D721Med (cell line): Measurements from ENCODE around the gene HOXB4.
A peak's percentile ranks its signal among the peaks of the same experiment; 100 is the strongest.

Source experiments
- DNase-seq: peaks from one replicate; pipeline ENCODE4 v3.0.0; 2011; ENCODE audit warnings: low spot score; ENCODE audit not compliant: insufficient read length
- FAIRE-seq: peaks from 2 replicates; lab custom pipeline; 2011; peaks lifted over from hg19 to GRCh38; lab: Jason Lieb, UNC
- TF ChIP-seq, protein P1 (sequence below): IDR thresholded peaks from 2 replicates; pipeline ENCODE4 v1.5.1; 2012; ENCODE audit warnings: mild to moderate bottlenecking, control low read depth; ENCODE audit not compliant: insufficient read depth; ENCODE audit errors: missing control alignments

The HOXB4 gene

DNA sequence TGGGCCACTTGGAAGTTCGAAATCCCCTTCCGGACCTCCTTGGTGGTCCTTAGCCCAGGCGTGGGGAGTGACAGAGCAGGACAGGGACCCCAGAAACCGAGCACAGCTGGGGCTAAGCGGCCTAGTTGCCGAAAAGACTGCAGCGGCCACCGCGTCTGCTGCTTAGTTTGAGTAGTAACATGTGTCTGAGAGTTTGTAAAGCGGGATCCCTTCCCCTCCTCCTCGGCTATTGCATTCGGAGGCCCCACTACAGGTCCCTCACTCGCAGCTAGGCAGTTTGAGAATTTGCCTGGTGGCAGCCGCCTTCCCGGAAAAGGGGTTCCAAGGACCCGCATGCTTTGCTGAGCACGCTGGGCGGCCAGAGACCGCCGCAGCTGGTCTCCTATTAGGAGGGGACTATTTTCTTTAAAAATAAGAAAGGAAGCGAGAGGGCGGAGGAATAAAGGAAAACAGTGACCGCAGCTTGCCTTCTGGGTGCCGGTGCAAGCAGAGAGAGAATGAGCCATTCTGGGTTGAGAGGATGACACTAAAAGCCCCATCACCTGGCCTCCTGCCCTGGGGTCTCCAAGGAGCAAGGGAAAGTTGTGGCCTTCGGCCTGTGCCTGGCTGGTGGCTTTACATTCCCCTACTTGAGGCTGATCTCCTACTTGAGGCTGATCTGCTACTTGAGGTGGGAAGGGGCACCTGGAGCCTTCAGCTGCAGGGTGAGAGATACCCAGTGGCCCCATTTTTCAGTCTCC lies 16.6 kb upstream of the HOXB4 start:
- DNase-seq (no peak), FAIRE-seq (no peak)
- TF ChIP-seq, protein P1, sequence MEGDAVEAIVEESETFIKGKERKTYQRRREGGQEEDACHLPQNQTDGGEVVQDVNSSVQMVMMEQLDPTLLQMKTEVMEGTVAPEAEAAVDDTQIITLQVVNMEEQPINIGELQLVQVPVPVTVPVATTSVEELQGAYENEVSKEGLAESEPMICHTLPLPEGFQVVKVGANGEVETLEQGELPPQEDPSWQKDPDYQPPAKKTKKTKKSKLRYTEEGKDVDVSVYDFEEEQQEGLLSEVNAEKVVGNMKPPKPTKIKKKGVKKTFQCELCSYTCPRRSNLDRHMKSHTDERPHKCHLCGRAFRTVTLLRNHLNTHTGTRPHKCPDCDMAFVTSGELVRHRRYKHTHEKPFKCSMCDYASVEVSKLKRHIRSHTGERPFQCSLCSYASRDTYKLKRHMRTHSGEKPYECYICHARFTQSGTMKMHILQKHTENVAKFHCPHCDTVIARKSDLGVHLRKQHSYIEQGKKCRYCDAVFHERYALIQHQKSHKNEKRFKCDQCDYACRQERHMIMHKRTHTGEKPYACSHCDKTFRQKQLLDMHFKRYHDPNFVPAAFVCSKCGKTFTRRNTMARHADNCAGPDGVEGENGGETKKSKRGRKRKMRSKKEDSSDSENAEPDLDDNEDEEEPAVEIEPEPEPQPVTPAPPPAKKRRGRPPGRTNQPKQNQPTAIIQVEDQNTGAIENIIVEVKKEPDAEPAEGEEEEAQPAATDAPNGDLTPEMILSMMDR, result no peak

DNA sequence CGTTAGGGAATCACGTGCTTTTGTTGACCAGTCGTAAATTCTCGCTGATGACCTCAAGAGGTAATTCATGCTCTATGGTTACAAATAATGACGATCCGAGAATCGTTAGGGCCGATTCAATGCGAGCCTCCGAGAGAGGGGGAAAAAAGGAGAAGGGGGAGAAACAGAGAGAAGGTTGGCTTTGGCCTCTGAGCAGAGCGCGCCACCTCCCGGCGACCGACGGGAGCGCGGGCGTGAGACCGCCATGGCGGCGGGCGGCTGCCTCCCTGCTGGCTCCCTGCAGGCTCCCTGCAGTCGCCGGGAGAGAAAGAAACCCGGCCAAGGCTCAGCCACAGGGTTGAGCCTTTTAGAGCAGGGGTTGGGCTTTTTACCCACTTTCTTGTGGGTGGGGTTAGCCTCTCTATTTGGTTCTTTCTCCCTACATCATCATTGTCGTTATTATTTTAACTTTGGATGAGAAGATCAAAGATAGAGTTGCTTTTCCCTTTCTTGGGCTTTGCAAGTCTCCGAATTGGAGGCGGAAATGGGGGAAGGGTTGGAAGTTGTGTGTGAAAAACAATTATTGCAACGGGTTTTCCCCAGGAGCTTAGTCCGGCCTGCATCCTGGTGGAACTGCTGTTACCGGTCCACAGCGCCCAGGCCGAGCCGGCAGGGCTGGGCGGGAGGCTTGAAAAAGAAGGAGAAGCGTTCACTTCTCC lies 15.8 kb upstream of the HOXB4 start:
- DNase-seq, result peak; percentile 64
- no peak for FAIRE-seq
- TF ChIP-seq, protein P1, result peak; percentile 87

DNA sequence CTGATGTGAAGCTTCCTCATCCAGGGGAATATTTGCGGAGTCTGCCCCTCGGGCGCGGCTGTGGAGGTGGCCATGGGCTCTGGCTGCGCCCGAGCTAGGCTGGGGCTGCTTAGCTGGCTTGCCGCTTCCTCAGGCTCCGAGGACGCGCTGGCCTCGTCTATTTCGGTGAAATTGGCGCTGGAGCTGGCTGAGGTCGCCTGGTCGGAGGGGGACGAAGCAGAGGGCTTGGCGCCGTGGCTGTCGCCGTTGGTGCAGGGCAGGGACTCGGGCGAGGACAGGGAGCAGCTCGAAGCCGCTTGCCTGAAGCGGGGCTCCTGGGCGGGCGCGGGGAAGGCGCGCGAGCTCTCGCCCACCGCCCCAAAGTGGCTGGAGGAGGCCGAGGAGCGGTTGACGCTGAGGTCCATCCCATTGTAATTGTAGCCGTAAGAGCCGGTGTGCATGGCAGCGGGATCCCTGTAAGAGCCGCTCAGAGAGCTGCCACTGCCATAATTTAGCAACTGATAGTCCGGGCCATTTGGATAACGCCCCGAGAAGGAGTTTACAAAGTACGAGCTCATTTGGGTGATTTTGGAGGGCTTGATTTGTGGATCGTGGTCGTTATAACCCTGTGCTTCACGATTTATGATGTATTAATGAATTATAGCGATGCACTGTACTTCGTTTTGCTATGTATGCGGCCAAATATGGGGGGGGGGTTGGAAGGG lies 15.1 kb upstream of the HOXB4 start, which contains the start of gene HOXB5:
Gene HOXB5, minus strand, starts transcription at position 654 of the 704 bp plus-strand sequence. Its CDS starts 97 bp downstream, at position 557.
- FAIRE-seq (no peak), DNase-seq (no peak)
- TF ChIP-seq, protein P1, result no peak

DNA sequence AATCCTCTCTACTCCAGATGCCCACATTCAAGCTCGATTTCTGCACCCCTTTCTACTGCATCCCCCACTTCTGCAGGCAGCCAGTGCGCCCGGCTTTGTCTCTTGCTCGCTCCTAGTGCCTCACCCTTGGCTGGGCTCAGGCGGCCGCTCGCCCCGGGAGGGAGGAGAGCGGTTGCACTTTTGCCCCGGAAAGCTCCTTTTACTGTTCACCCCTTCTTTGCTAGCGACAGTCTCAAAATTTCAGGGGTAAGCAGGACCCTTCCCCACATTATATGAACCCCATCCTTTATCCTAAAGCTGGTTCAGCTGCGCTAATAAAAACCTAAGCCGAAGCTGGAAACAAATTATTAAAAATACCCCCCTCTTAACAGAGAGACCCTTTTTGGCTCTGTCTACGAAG lies 14.4 kb upstream of the HOXB4 start:
- FAIRE-seq (no peak), DNase-seq (no peak)
- TF ChIP-seq, protein P1, result no peak

DNA sequence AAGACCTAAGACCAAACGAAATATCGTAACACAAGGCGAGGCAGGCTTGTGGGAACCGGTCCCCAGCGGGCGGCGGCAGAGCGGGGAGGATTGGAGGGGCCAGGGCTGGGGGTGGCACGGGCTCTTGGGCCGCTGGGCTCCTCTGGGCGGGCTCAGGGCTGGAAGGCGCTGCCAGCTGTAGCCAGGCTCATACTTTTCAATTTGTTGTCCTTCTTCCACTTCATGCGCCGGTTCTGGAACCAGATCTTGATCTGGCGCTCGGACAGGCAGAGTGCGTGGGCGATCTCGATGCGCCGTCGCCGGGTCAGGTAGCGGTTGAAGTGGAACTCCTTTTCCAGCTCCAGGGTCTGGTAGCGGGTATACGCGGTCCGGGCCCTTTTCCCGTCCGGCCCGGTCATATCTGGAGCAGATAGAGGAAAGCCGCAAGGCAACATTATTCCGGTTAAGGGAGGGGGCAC lies 13.9 kb upstream of the HOXB4 start:
- TF ChIP-seq, protein P1, result no peak
- DNase-seq (no peak), FAIRE-seq (no peak)

DNA sequence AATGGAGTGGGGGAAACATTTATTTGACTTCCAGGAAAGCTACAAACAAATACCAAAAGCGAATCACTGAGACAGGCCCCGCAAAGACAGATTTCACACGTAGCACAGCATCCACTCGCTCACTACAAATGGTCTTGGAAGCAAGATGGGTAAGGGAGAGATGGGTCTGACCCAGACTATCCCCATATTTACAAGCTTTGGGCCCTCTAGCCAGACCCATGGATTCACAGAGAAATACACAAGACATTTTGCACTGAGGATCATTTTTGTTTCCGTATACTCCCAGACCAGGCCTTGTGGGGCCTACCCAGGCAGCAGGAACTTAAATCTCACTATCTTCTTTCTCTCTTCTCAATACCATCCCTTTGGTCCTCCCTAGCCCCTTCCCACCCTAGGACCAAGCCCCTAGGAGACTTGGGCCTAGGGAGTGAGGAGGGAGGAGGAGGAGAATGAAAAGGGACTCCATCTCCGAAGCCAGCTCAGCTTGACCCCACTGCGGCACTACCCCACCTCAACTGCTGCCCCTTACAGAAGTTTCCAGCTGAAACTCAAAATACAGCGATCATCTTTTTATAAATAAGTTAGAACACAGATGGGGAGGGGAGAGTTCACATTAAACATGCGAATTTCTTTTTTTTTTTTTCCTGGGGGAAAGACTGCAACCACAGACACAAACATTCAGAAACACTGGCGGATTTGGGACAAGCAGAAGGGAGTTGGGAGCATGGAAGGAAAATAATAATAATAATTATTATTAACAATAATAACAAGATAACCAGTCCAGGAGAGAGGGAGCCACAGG lies 13.3 kb upstream of the HOXB4 start:
- TF ChIP-seq, protein P1, result no peak
- DNase-seq (no peak), FAIRE-seq (no peak)
